B cell (primary cell): ENCODE measurements around the gene CTAGE4.

Experiments
- CTCF ChIP-seq: fragments of 200-600 bp; IDR thresholded peaks from one replicate; pipeline ENCODE4 v1.8.0; 2022; ENCODE audit warnings: antibody characterized with exemption, mild to moderate bottlenecking
- EZH2 ChIP-seq: IDR thresholded peaks from 2 replicates; pipeline ENCODE4 v1.6.1; 2012; ENCODE audit warnings: borderline replicate concordance, low read depth, mild to moderate bottlenecking, moderate library complexity, low read length; ENCODE audit not compliant: insufficient read depth, poor library complexity, severe bottlenecking

- TF ChIP-seq EZH2 (no peak), CTCF (no peak)
Measured at GRCh38 chr7:144137501-144137900, 45.8 kb upstream of the CTAGE4 start.
